ENCODE data around the gene RUFY4. TPM values are rescaled to one million over a fixed set of nuclear protein-coding genes. Genes with fewer than 3 reads are reported as not detected.

Gene RUFY4
- total and polyA plus RNA-seq, 12 donors, result 0.21 TPM; not detected in 11

DNA sequence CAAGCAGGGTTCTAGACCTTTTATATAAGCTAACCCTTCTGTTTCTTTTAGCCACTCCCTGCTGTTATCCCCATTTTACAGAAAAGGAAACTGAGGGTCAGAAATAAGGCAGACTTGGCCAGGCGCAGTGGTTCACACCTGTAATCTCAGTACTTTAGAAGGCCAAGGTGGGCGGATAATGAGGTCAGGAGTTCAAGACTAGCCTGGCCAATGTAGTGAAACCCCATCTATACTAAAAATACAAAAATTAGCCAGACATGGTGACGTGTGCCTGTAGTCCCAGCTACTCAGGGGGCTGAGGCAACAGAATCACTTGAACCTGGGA lies 14.3 kb downstream of the RUFY4 start:
- TF ChIP-seq, protein P1, sequence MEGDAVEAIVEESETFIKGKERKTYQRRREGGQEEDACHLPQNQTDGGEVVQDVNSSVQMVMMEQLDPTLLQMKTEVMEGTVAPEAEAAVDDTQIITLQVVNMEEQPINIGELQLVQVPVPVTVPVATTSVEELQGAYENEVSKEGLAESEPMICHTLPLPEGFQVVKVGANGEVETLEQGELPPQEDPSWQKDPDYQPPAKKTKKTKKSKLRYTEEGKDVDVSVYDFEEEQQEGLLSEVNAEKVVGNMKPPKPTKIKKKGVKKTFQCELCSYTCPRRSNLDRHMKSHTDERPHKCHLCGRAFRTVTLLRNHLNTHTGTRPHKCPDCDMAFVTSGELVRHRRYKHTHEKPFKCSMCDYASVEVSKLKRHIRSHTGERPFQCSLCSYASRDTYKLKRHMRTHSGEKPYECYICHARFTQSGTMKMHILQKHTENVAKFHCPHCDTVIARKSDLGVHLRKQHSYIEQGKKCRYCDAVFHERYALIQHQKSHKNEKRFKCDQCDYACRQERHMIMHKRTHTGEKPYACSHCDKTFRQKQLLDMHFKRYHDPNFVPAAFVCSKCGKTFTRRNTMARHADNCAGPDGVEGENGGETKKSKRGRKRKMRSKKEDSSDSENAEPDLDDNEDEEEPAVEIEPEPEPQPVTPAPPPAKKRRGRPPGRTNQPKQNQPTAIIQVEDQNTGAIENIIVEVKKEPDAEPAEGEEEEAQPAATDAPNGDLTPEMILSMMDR (IDR thresholded peaks at IDR 0.05), result no peak
- Histone ChIP-seq H3K27me3 (peaks cover 0 to 10% (median 0%) of the 10 kb centered on the region in 7 donors), H3K36me3 (no peaks in the 10 kb centered on the region), H3K27ac (no peak overlapping the region), H3K9me3 (peaks cover 0 to 27% (median 12%) of the 10 kb centered on the region in 11 donors), H3K4me1 (peaks cover 0 to 4% (median 0%) of the 10 kb centered on the region in 9 donors), H3K4me3 (no peak overlapping the region)
- intact Hi-C loops (cut with DNase I), result no loop called here
- WGBS, 2 donors, result 88 to 89% methylated on average over 3 of the region's 3 CpGs
- no peak for ATAC-seq
- DNase-seq, result no peak

- H3K4me1 ChIP-seq, result peaks cover 0 to under 1% (median 0%) of the 10 kb centered on the region in 9 donors
- peaks cover 0 to 27% (median 12%) of the 10 kb centered on the region in 11 donors for H3K9me3 ChIP-seq
- intact Hi-C loops (cut with DNase I), result no loop called here
- DNase-seq (no peak), ATAC-seq (no peak)
- TF ChIP-seq, protein P1 (IDR thresholded peaks at IDR 0.05), result no peak
- H3K36me3 ChIP-seq, result no peaks in the 10 kb centered on the region
- H3K27ac ChIP-seq, result no peak overlapping the region
- H3K27me3 ChIP-seq, result peaks cover 0 to 14% (median 0%) of the 10 kb centered on the region in 7 donors
- H3K4me3 ChIP-seq, result no peak overlapping the region
Observed at GRCh38 chr2:218086478-218086877, 17.4 kb downstream of the RUFY4 start.

DNA sequence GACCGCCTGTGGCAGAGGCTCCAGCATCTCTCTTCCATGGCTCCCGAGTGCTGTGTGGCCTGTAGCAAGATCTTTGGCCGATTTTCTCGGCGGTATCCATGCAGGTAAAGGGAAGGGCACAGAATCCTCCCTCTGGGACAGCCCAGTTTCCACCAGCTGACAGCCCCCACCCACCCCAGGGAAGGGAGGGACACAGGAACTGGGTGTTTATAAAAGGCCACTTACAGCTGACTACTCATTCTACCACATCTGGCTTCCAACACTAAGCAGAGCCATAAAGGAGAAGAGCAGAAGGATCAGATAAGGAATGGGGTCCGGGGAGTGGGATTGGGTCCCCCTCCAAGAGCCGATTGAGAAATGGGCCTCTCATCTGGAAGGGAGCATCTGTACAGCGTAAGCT lies 20.2 kb downstream of the RUFY4 start:
- intact Hi-C loops (cut with DNase I), result no loop called here
- WGBS, 2 donors, result 79 to 80% methylated on average over 8 of the region's 8 CpGs
- ATAC-seq, result no peak

DNA sequence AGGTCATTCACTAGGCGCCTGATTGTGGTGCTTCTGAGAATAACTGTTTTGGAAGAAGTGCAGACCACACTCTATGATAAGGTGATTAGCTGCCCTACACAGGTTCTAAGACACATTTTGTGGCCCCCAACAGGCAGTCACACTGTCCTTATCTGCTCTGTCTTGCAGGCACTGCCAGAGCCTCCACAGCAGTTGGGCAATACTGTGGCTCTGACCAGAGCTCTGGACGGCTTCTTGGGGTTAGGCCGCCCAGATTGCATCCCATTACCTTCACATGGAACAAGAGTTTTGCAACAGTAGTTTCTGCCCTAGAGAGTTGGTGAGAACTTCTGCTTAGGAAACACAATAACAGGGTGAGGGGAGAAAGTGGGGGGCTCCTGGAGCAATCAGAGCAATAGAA lies 22.7 kb downstream of the RUFY4 start:
- 77 to 86% methylated on average over 3 of the region's 3 CpGs for WGBS, 2 donors
- no peak overlapping the region for H3K27ac ChIP-seq
- no peak for DNase-seq
- no peaks in the 10 kb centered on the region for H3K4me1 ChIP-seq
- TF ChIP-seq, protein P1 (IDR thresholded peaks at IDR 0.05), result no peak
- no peak overlapping the region for H3K4me3 ChIP-seq
- H3K9me3 ChIP-seq, result peaks cover 0 to 10% (median 6%) of the 10 kb centered on the region in 11 donors
- H3K27me3 ChIP-seq, result peaks cover 0 to 23% (median 0%) of the 10 kb centered on the region in 7 donors
- no peak for ATAC-seq
- H3K36me3 ChIP-seq, result no peaks in the 10 kb centered on the region
- intact Hi-C loops (cut with DNase I), result no loop called here

More for the DNA sequence above, 20.2 kb downstream of the RUFY4 start:
- H3K27me3 ChIP-seq, result peaks cover 0 to 23% (median 0%) of the 10 kb centered on the region in 7 donors
- H3K27ac ChIP-seq, result no peak overlapping the region
- peaks cover 0 to 27% (median 12%) of the 10 kb centered on the region in 11 donors for H3K9me3 ChIP-seq
- DNase-seq, result no peak
- no peaks in the 10 kb centered on the region for H3K4me1 ChIP-seq
- TF ChIP-seq, protein P1 (IDR thresholded peaks at IDR 0.05), result no peak
- no peaks in the 10 kb centered on the region for H3K36me3 ChIP-seq
- no peak overlapping the region for H3K4me3 ChIP-seq

Measured in heart right ventricle (tissue), 16 donors.